Measurements from ENCODE around the gene KCNIP1.

The KCNIP1 gene

GRCh38 chr5:170483701-170484458 lies 19.9 kb upstream of the KCNIP1 start:
- no peak for DNase-seq (ENCODE audit: low read depth, low spot score)

DNA sequence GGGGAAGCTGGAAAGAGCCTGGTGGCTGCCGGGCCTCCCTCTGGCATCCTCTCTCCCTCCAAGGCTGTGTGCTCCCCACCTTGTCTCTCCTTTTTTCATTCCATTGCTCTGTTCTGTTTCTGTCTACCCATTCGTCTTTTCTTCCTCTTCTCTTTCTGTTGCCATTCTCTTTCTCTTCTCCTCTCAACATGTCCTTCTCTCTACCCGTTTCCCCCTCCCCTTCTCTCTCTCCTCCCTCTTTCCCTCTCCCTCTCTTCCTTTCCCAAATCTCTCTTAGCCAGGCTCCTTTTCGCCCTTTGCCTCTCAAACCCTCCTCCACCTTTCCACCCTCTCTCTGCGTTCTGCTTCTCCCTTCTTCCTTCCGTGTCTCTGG lies 19.4 kb upstream of the KCNIP1 start:
- no peak for DNase-seq (ENCODE audit: low read depth, low spot score)

DNA sequence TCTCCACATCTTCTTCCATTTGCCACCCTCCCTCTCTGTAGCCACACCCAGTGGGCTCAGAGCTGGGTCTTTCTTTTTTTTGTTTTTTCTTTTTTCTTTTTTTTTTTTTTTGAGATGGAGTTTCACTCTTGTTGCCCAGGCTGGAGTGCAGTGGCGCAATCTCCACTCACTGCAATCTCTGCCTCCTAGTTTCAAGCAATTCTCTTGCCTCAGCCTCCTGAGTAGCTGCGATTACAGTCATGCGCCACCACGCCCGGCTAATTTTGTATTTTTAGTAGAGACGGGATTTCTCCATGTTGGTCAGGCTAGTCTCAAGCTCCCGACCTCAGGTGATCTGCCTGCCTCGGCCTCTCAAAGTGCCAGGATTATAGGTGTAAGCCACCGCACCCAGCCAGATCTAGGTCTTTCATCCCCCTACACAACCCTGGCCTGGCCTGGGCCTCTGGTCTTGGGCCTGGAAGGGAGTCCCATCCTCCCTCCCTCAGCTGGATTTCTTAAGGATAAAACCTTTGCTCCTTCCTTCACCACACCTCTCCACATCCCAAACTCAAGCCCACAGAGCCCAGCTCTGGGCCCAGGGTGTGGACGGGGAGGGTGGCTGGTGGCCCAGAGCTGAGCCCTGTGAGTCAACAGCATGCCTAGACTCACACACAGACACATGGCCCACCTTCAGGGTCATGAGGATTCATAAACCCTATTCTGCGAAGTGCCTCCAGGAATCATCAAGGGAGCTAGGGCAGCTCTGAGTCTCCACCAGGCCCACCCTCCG lies 18.8 kb upstream of the KCNIP1 start:
- no peak for DNase-seq (ENCODE audit: low read depth, low spot score)

GRCh38 chr5:170485616-170485911 lies 18.3 kb upstream of the KCNIP1 start:
- DNase-seq (ENCODE audit: low read depth, low spot score) = no peak

DNA sequence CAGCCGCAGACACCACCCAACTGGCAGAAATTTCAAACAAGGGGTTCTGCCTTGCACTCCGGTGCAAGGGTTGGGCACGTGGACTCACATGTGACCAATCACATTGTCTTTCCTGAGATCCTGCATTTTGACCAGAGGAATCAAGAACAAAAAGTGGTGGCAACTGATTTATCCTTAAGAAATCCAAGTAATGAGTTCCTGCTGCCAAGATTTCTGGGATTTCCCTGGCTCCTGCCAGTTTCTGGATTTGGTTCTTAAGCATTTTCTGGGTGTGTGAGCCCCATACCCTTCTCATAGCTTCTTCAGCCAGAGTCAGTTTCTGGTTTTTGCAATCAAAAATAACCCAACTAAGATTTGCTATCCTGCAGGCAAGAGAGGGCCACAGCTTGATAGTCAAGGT lies 17.4 kb upstream of the KCNIP1 start:
- no peak for DNase-seq (ENCODE audit: low read depth, low spot score)

DNA sequence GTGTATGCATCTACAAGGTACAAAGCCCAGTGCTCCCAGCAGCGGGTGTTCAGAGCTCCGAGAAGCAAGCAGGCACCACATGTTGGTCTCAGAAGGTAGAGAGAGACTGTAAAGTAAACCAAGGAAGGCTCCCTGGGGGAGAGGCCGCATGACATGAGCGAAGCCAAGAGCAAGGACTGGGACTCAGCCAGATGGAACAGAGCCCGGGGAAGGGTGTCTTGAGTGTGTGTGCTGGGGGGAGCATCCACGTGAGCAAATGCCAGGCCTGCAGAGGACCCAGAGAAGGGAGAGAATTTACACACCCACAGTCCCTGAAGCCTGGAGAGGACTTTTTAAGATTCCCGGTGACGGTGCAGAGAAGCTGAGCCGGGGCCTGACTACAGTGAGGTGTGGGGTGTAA lies 15.2 kb upstream of the KCNIP1 start:
- DNase-seq (ENCODE audit: low read depth, low spot score) = no peak

DNA sequence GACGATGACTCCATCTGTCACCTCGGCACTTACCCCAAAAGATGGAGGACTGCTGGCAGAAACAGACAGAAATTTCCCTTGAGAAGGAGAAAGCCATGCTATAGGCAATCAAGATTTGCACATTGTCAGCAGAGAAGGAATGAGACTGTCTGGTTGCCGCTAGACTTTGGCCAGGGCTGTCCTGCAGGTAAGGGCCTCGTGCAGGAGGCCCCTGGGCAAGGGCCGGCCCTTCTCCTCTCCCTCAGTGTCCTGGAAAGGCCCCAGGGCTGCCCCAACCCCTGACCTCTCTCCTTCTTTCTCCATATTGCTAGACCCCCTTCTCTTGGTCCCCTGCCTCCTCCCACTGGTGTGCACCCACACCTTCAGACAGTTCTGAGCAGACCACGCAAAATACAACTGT lies 14.6 kb upstream of the KCNIP1 start:
- no peak for DNase-seq (ENCODE audit: low read depth, low spot score)

DNA sequence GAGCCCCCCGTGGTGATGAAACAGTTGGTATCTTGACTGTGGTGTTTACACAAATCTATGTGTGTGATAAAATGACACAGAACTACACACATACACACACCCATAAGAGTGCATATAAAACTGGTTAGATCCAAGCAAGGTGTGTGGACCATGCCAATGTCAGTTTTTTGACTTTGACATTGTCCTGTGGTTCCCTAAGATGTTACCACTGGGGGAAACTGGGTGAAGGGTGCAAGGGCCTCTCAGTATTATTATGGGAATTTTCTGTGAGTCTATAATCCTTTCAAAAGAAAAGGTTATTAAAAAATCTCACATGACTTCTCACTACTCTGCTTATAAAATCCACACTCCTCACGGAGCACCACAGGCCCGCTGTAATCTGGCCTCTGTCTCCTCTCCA lies 13.4 kb upstream of the KCNIP1 start:
- no peak for DNase-seq (ENCODE audit: low read depth, low spot score)

GRCh38 chr5:170491479-170491878 lies 12.3 kb upstream of the KCNIP1 start:
- no peak for DNase-seq (ENCODE audit: low read depth, low spot score)

DNA sequence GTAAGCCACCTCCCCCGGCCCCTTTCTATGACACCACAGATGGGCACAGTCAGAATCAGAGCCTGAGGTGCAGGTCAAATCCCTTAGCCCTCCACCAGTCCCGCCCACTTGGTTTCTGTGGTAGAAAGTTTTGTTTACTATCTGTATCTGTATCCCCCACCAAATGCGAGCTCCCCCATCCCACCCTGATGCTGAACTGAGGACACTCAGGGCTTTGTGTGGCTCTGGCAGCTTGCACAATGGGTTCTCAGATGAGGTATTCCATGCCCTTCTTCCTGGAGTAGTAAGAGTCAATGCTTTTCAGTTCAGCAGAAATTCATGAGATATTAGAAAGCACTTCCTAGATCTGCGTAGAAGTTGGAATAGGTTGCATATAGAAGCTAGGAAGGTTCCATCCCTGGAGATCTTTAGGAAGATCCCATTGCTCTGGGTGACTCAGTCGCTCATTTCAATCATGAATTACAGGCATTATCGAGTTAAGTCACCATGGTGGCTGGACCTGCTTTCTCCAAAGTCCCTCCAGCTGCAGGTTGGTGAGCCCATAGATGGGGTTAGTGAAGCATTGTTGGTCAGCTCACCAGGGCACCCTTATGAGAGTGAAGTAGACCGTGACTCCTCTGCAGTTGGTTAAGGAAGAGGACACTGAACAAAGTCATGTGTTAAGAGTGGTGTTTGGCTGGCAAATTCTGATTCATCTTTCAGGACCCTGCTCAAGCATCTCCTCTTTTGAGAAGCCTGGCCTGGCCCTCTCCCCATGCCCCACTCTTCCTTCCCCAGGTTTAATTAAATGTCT lies 10.6 kb upstream of the KCNIP1 start:
- DNase-seq (ENCODE audit: low read depth, low spot score) = no peak

DNA sequence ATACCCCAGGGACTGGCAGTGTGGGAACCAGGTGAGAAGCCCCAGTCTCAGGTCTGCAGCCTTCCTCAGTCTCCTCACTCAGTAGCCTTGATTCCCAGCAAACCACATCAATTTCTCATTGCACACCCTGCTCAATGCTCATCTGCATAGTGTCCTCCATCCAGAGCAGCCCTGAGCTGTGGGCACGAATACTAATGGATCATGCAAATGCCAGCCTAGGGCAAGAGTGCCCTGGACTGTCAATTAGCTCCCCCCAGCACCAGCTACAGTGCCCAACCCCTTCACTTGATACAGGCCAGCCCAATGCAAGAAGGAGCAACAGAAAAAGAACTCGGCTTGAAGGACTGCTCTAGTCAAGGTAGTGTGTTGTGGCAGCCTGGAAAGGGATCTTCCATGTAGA lies 9.8 kb upstream of the KCNIP1 start:
- no peak for DNase-seq (ENCODE audit: low read depth, low spot score)

DNA sequence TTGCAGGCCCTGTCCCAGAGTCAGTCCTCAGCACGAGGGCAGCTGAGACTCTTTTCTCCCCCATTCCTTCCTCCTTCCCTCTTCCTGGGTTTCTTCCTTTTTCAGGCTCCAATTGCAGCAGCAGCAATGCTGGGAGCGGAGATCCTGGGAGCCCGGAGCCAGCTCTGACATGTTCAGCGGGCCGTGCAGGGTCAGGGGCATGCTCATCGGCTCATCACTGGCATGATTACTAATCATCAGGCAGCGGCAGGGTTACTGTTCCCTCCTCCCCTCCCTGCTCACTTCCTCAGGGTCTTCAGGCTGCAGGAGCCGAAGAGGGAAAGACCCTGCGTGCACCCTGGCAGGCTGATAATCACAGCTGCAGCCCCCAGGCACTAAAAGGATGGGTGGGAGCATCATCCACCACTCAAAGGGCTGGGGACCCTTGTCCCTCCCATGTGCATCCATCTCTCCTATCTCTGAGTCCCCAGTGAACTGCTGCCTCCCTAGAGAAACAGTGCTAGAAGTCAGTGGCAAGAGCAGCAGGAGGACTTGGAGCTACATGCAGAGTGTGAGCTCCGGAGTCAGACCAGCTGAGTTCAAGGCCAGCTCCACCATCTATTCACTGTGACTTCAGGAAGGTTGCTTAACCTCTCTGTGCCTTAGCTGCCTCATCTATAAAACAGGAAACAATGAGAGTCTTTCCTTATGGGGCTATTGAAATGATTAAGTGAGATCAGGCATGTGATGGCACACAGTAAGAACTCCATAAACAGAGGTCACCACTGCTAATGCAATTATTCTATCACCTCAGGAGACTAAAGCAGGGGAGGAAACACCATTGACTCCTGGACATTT lies 7.8 kb upstream of the KCNIP1 start:
- no peak for DNase-seq (ENCODE audit: low read depth, low spot score)

GRCh38 chr5:170496662-170497028 lies 7.2 kb upstream of the KCNIP1 start:
- no peak for DNase-seq (ENCODE audit: low read depth, low spot score)

DNA sequence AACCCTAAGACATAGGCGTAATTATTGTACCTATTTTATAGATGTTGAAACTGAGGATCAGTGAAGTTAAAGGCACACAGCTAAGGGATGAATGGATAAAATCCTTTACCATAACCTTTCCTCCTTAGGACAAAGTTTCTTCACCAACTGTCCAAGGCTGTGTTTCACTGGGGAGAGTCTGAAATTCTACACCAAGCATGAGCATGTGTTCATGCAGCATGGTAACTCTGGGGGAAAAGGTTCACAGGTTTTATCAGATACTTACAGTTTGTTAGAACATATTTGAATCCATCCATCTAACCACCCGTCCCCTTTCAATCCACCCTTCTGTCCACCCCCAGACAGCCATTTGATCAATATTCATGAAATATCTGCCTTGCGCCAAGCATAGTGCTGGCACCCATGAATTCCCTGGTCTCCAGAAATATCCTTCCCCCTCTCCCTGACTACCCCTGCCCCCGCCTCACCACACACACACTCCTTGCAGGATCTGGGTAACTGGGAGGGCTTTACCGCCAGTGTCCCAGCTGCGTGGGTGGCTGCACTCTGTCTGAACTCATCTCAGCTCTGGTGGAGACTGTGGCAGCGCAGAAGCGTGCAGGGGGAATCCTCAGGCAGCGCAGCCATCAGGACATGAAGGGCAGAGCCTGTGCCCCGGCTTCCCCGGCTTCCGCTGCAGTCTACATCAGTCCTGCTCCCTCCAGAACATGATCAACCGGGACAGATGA lies 6.3 kb upstream of the KCNIP1 start:
- no peak for DNase-seq (ENCODE audit: low read depth, low spot score)

DNA sequence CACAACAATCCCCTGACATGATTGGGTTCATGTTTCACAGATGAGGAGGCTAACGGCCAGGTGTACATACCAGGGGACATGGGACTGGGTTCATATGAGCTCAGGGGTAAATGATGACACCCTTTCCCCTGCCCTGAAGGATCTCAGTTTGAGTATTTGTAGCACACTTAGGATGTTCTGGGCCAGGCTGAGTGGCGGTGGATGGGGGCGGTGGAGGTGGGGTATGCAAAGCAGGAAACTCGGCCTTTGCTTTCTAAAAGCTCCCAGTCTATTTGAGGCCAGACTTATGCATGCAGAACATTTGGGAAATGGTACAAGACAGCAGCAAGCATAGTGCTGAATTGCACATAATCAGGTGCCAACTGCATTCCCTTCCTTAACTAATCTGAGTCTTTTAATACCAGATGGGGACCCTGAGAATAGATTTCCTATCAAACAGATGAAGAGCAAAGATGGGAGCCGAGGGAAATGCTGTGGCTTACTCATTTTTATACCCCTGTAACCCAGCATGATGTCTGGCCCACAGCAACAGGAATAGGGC lies 4.9 kb upstream of the KCNIP1 start:
- DNase-seq (ENCODE audit: low read depth, low spot score) = no peak

DNA sequence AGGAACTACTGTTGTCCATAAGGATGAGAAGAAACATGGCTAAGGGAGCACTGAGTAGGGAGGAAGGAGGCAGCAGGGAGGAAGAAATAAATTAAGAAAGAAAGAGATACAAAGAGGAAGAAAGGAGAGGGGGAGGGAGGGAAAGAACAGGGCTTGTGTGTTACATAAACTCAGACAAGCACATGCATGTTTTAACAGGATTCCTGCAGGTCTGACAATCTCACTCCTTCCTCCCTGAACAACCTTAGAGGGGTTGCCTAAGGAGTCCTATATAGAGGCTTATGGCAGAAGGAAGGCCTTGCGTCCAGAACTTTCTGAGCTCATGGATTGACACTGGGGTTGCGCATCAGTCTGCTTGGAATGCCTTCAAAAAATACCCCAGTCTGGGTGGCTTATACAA lies 4.2 kb upstream of the KCNIP1 start:
- DNase-seq (ENCODE audit: low read depth, low spot score) = no peak

- no peak for DNase-seq (ENCODE audit: low read depth, low spot score)
These were observed 2.5 kb upstream of the KCNIP1 start for GRCh38 chr5:170501361-170501760.

DNA sequence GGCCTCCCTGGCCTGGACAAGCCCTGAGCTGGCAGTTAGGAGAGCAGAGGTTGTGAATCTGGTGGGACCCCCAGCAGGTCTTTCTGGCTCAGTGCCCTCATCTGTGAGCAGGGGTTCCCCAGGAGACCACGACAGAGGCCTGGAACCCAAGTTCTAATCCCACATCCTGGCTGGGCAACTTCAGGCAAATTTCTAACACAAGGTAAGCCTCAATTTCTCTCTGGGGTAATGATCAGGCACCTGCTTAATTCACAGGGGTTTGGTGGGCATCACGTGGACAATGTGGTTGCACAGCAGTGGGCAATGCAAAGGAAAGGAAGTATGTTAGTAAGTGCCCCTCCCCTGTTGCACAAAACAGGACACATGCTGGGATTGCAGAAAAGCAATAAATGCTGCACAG lies 1.9 kb upstream of the KCNIP1 start:
- no peak for DNase-seq (ENCODE audit: low read depth, low spot score)

DNA sequence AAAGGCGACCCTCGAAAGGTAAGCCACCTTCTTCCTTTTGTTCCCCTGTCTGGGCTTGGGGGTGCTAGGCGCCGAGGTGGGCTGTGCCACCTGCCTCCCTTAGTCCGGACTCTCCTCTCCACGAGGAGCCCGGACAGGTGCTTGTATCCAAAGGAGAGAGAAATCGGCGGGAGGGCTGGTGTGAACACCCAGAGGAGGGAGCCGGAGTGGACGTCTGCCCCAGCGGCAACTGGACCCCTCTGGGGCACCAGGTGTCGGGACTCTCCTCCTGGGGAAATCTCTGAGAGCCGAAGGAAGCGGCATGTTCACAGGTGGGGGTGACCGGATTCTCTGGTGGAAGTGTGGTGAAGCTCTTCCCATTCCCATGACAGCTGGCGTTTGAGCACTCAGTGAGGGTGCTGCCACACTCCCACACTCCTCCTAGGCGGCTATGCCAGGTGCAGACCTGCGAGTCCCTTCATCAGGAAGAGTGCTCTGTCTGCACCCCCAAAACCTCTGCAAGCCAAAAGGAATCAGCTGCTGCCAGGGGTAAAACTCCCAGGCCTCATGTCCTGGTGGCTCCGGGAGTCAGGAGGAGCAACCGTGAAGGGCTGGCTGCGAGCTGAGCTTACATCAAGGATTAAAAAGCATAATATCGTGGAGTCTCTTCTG lies 921 bp downstream of the KCNIP1 start:
- no peak for DNase-seq (ENCODE audit: low read depth, low spot score)

GRCh38 chr5:170508036-170508435 lies 4.2 kb downstream of the KCNIP1 start:
- no peak for DNase-seq (ENCODE audit: low read depth, low spot score)
